Esophagus muscularis mucosa (tissue), 4 donors: ENCODE data around the gene SH3BGR.

Experiments
- CTCF ChIP-seq, 3 experiments: fragments of 200-600 bp in 2 of 3; fragments of 450-650 bp in 1 of 3; sonication (generic) in 2 of 3; IDR thresholded peaks; one replicate each; pipeline ENCODE4 v1.5.1; 2017 to 2019; ENCODE audit warnings: antibody characterized with exemption in 3 of 3, mild to moderate bottlenecking in 2 of 3, moderate library complexity in 1 of 3
- EP300 ChIP-seq: sonication (generic); formaldehyde crosslinking; IDR thresholded peaks from one replicate; pipeline ENCODE4 v1.6.1; 2017; ENCODE audit warnings: antibody characterized with exemption
- POLR2A ChIP-seq: fragments of 450-650 bp; IDR thresholded peaks from one replicate; pipeline ENCODE4 v1.6.1; 2017; ENCODE audit warnings: antibody characterized with exemption, moderate library complexity, mild to moderate bottlenecking, low read depth
- POLR2AphosphoS5 ChIP-seq, 2 donors: sonication (generic); formaldehyde crosslinking; IDR thresholded peaks; one replicate each; pipeline ENCODE4 v1.6.1; 2017; ENCODE audit warnings: antibody characterized with exemption in 2 of 2

- TF ChIP-seq CTCF (IDR thresholded peaks at IDR 0.05) (no peak), POLR2AphosphoS5 (IDR thresholded peaks at IDR 0.05) (no peak), EP300 (no peak), POLR2A (no peak)
Observed at GRCh38 chr21:39430457-39430856, 21.3 kb upstream of the SH3BGR start.
